ENCODE data around the gene HTATIP2. TPM values are rescaled to one million over a fixed set of nuclear protein-coding genes. Genes with fewer than 3 reads are reported as not detected.
A peak's percentile ranks its signal among the peaks of the same experiment; 100 is the strongest.

HTATIP2 gene
- total RNA-seq, result 5.7 TPM

DNA sequence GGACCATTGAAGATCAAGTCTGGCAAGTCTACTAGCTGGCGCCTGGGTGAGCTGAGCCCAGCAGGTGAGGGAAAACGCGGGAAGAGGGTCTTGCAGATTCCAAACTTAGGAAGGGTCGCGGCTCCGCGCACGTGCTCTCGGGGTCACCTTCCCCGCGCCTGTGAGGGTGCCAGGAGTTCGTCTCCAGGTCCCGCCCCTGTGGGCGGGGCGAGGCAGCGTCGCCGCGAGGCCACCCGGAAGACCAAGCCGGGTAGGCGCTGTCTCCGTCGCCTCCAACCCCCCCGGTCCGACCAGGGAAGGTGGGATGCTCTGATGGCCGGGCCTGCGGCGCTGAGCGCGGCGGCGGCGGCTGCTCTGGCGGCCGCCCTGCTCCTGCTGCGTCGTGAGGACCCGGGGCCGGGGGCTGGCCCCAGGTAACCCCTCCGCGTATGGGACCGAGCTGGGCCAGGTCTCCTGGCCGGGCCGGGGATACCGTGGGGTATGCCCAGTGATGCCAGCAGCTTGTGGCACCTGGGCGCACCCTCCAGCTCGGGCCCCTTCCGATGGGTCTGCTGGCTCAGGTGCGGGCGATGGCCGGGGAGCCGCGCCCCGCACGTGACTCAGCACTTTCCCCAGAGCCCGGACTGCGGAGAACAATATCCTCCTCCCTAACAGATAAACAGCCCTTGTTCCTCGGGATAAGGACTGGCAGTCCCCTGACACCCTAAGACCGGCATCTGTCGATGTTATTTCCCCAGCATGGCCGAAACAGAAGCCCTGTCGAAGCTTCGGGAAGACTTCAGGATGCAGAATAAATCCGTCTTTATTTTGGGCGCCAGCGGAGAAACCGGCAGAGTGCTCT, at the start of gene HTATIP2:
Gene HTATIP2 (plus strand): TSS at position 215 of the 841 bp plus-strand sequence. CDS start 524 bp downstream, at position 739.
- Histone ChIP-seq H3K36me3 (ENCODE audit: control insufficient read depth in 3 of 3, insufficient read depth in 3 of 3, low read length in 3 of 3) (peaks cover 0 to 5% (median 0%) of the 10 kb centered on the region in 3 donors), H3K9ac (ENCODE audit: low read depth in 1 of 3, low read length in 3 of 3) (peak within 1 kb of the TSS; percentile 77 to 81 (median 79)), H3K4me3 (ENCODE audit: low read length in 3 of 3) (peak within 1 kb of the TSS; percentile 78 to 86 (median 86)), H3K4me1 (ENCODE audit: control insufficient read depth in 3 of 3, insufficient read depth in 3 of 3, low read length in 3 of 3) (peaks cover 11 to 14% (median 13%) of the 10 kb centered on the region in 3 donors), H3K27me3 (ENCODE audit: control insufficient read depth in 3 of 3, insufficient read depth in 3 of 3, low read length in 3 of 3) (no peaks in the 10 kb centered on the region), H3K9me3 (ENCODE audit: control insufficient read depth in 3 of 3, low read length in 3 of 3) (no peaks in the 10 kb centered on the region), H3K27ac (ENCODE audit: low read depth, low read length) (peak within 1 kb of the TSS; percentile 59)

- H3K36me3 ChIP-seq (ENCODE audit: control insufficient read depth in 3 of 3, insufficient read depth in 3 of 3, low read length in 3 of 3), result no peaks in the 10 kb centered on the region
- H3K9me3 ChIP-seq (ENCODE audit: control insufficient read depth in 3 of 3, low read length in 3 of 3), result no peaks in the 10 kb centered on the region
- H3K4me1 ChIP-seq (ENCODE audit: control insufficient read depth in 3 of 3, insufficient read depth in 3 of 3, low read length in 3 of 3), result no peaks in the 10 kb centered on the region
- no peak overlapping the region for H3K4me3 ChIP-seq (ENCODE audit: low read length in 3 of 3)
- H3K27ac ChIP-seq (ENCODE audit: low read depth, low read length), result no peak overlapping the region
- no peaks in the 10 kb centered on the region for H3K27me3 ChIP-seq (ENCODE audit: control insufficient read depth in 3 of 3, insufficient read depth in 3 of 3, low read length in 3 of 3)
- no peak overlapping the region for H3K9ac ChIP-seq (ENCODE audit: low read depth in 1 of 3, low read length in 3 of 3)
These were observed 47.7 kb upstream of the HTATIP2 start for GRCh38 chr11:20315800-20316199.

- H3K4me3 ChIP-seq (ENCODE audit: low read length in 3 of 3), result no peak overlapping the region
- no peak overlapping the region for H3K27ac ChIP-seq (ENCODE audit: low read depth, low read length)
- no peak overlapping the region for H3K9ac ChIP-seq (ENCODE audit: low read depth in 1 of 3, low read length in 3 of 3)
- no peaks in the 10 kb centered on the region for H3K27me3 ChIP-seq (ENCODE audit: control insufficient read depth in 3 of 3, insufficient read depth in 3 of 3, low read length in 3 of 3)
- no peaks in the 10 kb centered on the region for H3K9me3 ChIP-seq (ENCODE audit: control insufficient read depth in 3 of 3, low read length in 3 of 3)
- no peaks in the 10 kb centered on the region for H3K4me1 ChIP-seq (ENCODE audit: control insufficient read depth in 3 of 3, insufficient read depth in 3 of 3, low read length in 3 of 3)
- H3K36me3 ChIP-seq (ENCODE audit: control insufficient read depth in 3 of 3, insufficient read depth in 3 of 3, low read length in 3 of 3), result no peaks in the 10 kb centered on the region
These were observed 42.3 kb upstream of the HTATIP2 start for GRCh38 chr11:20321177-20321576.

DNA sequence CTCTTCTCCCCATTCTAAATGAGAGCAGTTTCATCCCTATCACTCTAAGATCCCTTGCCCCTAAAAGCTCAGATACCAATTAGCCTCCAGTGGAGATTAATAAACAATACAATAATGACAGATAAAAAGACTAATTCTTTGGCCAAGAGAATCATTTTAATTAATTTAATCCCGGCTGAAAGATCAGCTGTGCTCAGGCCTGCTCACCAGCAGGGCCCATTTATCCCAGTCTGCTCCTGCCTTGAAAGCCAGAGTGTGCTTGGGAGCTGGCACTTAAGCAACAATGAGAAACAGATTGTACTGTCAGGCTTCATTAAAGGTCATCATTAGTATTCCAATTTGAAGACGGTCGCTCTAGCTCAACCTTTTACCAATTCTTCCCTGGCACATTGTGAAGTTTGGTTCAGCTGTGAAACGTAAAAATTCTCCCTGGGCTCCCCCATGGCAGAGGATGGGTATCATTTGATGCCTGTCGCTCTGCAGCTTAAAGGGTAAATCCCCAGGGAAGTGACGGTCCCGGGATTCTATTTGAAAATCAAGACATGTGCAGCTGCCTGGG, 36.1 kb upstream of the HTATIP2 start:
- H3K9ac ChIP-seq (ENCODE audit: low read depth in 1 of 3, low read length in 3 of 3), result no peak overlapping the region
- no peak overlapping the region for H3K4me3 ChIP-seq (ENCODE audit: low read length in 3 of 3)
- H3K36me3 ChIP-seq (ENCODE audit: control insufficient read depth in 3 of 3, insufficient read depth in 3 of 3, low read length in 3 of 3), result no peaks in the 10 kb centered on the region
- peaks cover 0 to 2% (median 0%) of the 10 kb centered on the region in 3 donors for H3K27me3 ChIP-seq (ENCODE audit: control insufficient read depth in 3 of 3, insufficient read depth in 3 of 3, low read length in 3 of 3)
- no peaks in the 10 kb centered on the region for H3K9me3 ChIP-seq (ENCODE audit: control insufficient read depth in 3 of 3, low read length in 3 of 3)
- H3K27ac ChIP-seq (ENCODE audit: low read depth, low read length), result no peak overlapping the region
- H3K4me1 ChIP-seq (ENCODE audit: control insufficient read depth in 3 of 3, insufficient read depth in 3 of 3, low read length in 3 of 3), result no peaks in the 10 kb centered on the region

- no peaks in the 10 kb centered on the region for H3K9me3 ChIP-seq (ENCODE audit: control insufficient read depth in 3 of 3, low read length in 3 of 3)
- no peak overlapping the region for H3K9ac ChIP-seq (ENCODE audit: low read depth in 1 of 3, low read length in 3 of 3)
- no peaks in the 10 kb centered on the region for H3K4me1 ChIP-seq (ENCODE audit: control insufficient read depth in 3 of 3, insufficient read depth in 3 of 3, low read length in 3 of 3)
- no peak overlapping the region for H3K4me3 ChIP-seq (ENCODE audit: low read length in 3 of 3)
- peaks cover 5 to 10% (median 7%) of the 10 kb centered on the region in 3 donors for H3K27me3 ChIP-seq (ENCODE audit: control insufficient read depth in 3 of 3, insufficient read depth in 3 of 3, low read length in 3 of 3)
- H3K27ac ChIP-seq (ENCODE audit: low read depth, low read length), result no peak overlapping the region
- no peaks in the 10 kb centered on the region for H3K36me3 ChIP-seq (ENCODE audit: control insufficient read depth in 3 of 3, insufficient read depth in 3 of 3, low read length in 3 of 3)
These were observed 27.5 kb upstream of the HTATIP2 start for GRCh38 chr11:20336056-20336455.

GRCh38 chr11:20337526-20338154, 25.9 kb upstream of the HTATIP2 start:
- H3K27me3 ChIP-seq (ENCODE audit: control insufficient read depth in 3 of 3, insufficient read depth in 3 of 3, low read length in 3 of 3), result peaks cover 9 to 18% (median 14%) of the 10 kb centered on the region in 3 donors
- no peak overlapping the region for H3K9ac ChIP-seq (ENCODE audit: low read depth in 1 of 3, low read length in 3 of 3)
- H3K4me1 ChIP-seq (ENCODE audit: control insufficient read depth in 3 of 3, insufficient read depth in 3 of 3, low read length in 3 of 3), result no peaks in the 10 kb centered on the region

GRCh38 chr11:20342347-20343141, 21.0 kb upstream of the HTATIP2 start:
- Histone ChIP-seq H3K27me3 (ENCODE audit: control insufficient read depth in 3 of 3, insufficient read depth in 3 of 3, low read length in 3 of 3) (peaks cover 9 to 21% (median 12%) of the 10 kb centered on the region in 3 donors), H3K4me1 (ENCODE audit: control insufficient read depth in 3 of 3, insufficient read depth in 3 of 3, low read length in 3 of 3) (no peaks in the 10 kb centered on the region), H3K9me3 (ENCODE audit: control insufficient read depth in 3 of 3, low read length in 3 of 3) (no peaks in the 10 kb centered on the region), H3K9ac (ENCODE audit: low read depth in 1 of 3, low read length in 3 of 3) (no peak overlapping the region), H3K36me3 (ENCODE audit: control insufficient read depth in 3 of 3, insufficient read depth in 3 of 3, low read length in 3 of 3) (no peaks in the 10 kb centered on the region), H3K4me3 (ENCODE audit: low read length in 3 of 3) (no peak overlapping the region), H3K27ac (ENCODE audit: low read depth, low read length) (no peak overlapping the region)

More at GRCh38 chr11:20337526-20338154, 25.9 kb upstream of the HTATIP2 start:
- Histone ChIP-seq H3K4me3 (ENCODE audit: low read length in 3 of 3) (no peak overlapping the region), H3K27ac (ENCODE audit: low read depth, low read length) (no peak overlapping the region), H3K36me3 (ENCODE audit: control insufficient read depth in 3 of 3, insufficient read depth in 3 of 3, low read length in 3 of 3) (no peaks in the 10 kb centered on the region), H3K9me3 (ENCODE audit: control insufficient read depth in 3 of 3, low read length in 3 of 3) (no peaks in the 10 kb centered on the region)

GRCh38 chr11:20351136-20351535, 12.4 kb upstream of the HTATIP2 start:
- Histone ChIP-seq H3K27me3 (ENCODE audit: control insufficient read depth in 3 of 3, insufficient read depth in 3 of 3, low read length in 3 of 3) (no peaks in the 10 kb centered on the region), H3K9ac (ENCODE audit: low read depth in 1 of 3, low read length in 3 of 3) (no peak overlapping the region), H3K4me1 (ENCODE audit: control insufficient read depth in 3 of 3, insufficient read depth in 3 of 3, low read length in 3 of 3) (no peaks in the 10 kb centered on the region), H3K4me3 (ENCODE audit: low read length in 3 of 3) (no peak overlapping the region), H3K36me3 (ENCODE audit: control insufficient read depth in 3 of 3, insufficient read depth in 3 of 3, low read length in 3 of 3) (no peaks in the 10 kb centered on the region), H3K9me3 (ENCODE audit: control insufficient read depth in 3 of 3, low read length in 3 of 3) (no peaks in the 10 kb centered on the region), H3K27ac (ENCODE audit: low read depth, low read length) (no peak overlapping the region)

DNA sequence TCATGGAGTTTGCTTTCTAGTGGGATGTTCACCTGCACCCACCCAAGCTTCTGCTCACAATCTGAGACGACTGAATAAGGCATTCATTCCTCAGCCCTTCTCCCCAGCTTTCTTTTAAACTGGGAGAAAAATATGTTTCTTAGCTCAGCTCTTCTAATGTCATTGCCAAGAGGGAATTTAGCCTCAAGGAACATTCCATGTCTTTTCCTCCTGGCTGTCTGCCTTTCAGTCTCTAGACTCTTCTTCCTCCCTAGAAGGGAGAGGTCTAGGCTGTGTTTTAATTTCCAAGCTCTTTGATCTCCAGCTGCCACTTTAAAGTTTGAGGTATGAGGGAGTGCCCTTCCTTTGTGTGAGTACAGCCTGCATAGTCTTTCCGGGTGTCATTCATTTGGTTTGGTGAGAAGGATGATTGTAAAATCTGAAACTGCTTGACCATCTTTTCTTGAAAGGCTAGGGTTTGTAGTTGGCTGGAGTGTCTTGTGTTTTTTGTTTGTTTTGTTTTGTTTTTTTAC, 11.7 kb upstream of the HTATIP2 start:
- Histone ChIP-seq H3K27ac (ENCODE audit: low read depth, low read length) (no peak overlapping the region), H3K9me3 (ENCODE audit: control insufficient read depth in 3 of 3, low read length in 3 of 3) (no peaks in the 10 kb centered on the region), H3K9ac (ENCODE audit: low read depth in 1 of 3, low read length in 3 of 3) (no peak overlapping the region), H3K27me3 (ENCODE audit: control insufficient read depth in 3 of 3, insufficient read depth in 3 of 3, low read length in 3 of 3) (no peaks in the 10 kb centered on the region), H3K36me3 (ENCODE audit: control insufficient read depth in 3 of 3, insufficient read depth in 3 of 3, low read length in 3 of 3) (no peaks in the 10 kb centered on the region), H3K4me1 (ENCODE audit: control insufficient read depth in 3 of 3, insufficient read depth in 3 of 3, low read length in 3 of 3) (no peaks in the 10 kb centered on the region), H3K4me3 (ENCODE audit: low read length in 3 of 3) (no peak overlapping the region)
